K562 (cell line): Measurements from ENCODE around the gene ELSPBP1. TPM values are rescaled to one million over a fixed set of nuclear protein-coding genes. Genes with fewer than 3 reads are reported as not detected.

Experiments
- BCOR ChIP-seq: fragments of 450-650 bp; IDR thresholded peaks from 2 replicates; pipeline ENCODE4 v1.6.1; 2016
- CC2D1A ChIP-seq: fragments of 450-650 bp; IDR thresholded peaks from 2 replicates; pipeline ENCODE4 v1.6.1; 2017; ENCODE audit warnings: mild to moderate bottlenecking
- FOSL1 ChIP-seq: fragments of 200-800 bp; sonication (Bioruptor generic); conservative IDR thresholded peaks from 2 replicates; pipeline ENCODE4 v1.6.1; 2016; ENCODE audit warnings: missing genetic modification characterization, missing compliant biosample characterization
- FOXA1 ChIP-seq: fragments of 450-650 bp; IDR thresholded peaks from 2 replicates; pipeline ENCODE4 v1.6.1; 2016; ENCODE audit warnings: mild to moderate bottlenecking, borderline replicate concordance
- JUN ChIP-seq, 2 experiments: sonication (generic) in 1 of 2; formaldehyde crosslinking in 1 of 2; IDR thresholded peaks; 2 replicates each; pipeline versions ENCODE4 v1.6.1 to v1.8.0; 2012 to 2022; ENCODE audit warnings: borderline replicate concordance in 2 of 2, mild to moderate bottlenecking in 2 of 2, improper control_type of control experiment in 1 of 2, low read depth in 1 of 2, low read length in 1 of 2, missing genetic modification reagents in 1 of 2
- L3MBTL2 ChIP-seq: fragments of 450-650 bp; IDR thresholded peaks from 2 replicates; pipeline ENCODE4 v1.6.1; 2016; ENCODE audit warnings: mild to moderate bottlenecking, moderate library complexity
- MTA2 ChIP-seq: fragments of 450-650 bp; IDR thresholded peaks from 2 replicates; pipeline ENCODE4 v1.6.1; 2016; ENCODE audit warnings: low read depth
- NFIX ChIP-seq: fragments of 250-450 bp; sonication (Bioruptor Pico); IDR thresholded peaks from 2 replicates; pipeline ENCODE4 v1.4.0; 2020; ENCODE audit warnings: low read depth, mild to moderate bottlenecking, moderate library complexity
- POLR3A ChIP-seq: IDR thresholded peaks from 2 replicates; pipeline ENCODE4 v1.6.1; 2011; ENCODE audit warnings: borderline replicate concordance, mild to moderate bottlenecking, moderate library complexity; ENCODE audit not compliant: insufficient read length, insufficient read depth; ENCODE audit errors: extremely low read depth
- SNIP1 ChIP-seq: fragments of 450-650 bp; IDR thresholded peaks from 2 replicates; pipeline ENCODE4 v1.7.1; 2017; ENCODE audit warnings: low read depth, mild to moderate bottlenecking
- TBP ChIP-seq: optimal IDR thresholded peaks from 2 replicates; pipeline ENCODE3; 2011; ENCODE audit warnings: low read depth, low read length, improper control_type of control experiment
- TRIM24 ChIP-seq, 2 experiments: fragments of 450-650 bp; IDR thresholded peaks; 2 replicates each; pipeline ENCODE4 v1.6.1; 2016
- ZNF316 ChIP-seq: fragments of 450-650 bp; IDR thresholded peaks from 2 replicates; pipeline ENCODE4 v1.6.1; 2016
- polyA plus RNA-seq, 8 experiments: library from polyadenylated mRNA; depleted of rRNA in 4 of 8; stranded (reverse) in 5 of 8; unstranded in 3 of 8; fragments of >200 nt; fragmentation: Nextera tagmentation in 2 of 8; fragmentation: Illumina TruSeq in 1 of 8; extraction: Ambion mirVana in 2 of 8; extraction: Trizol in 1 of 8; gene quantifications; 2 replicates each; pipeline versions ENCODE4 v1.2.1 to v1.2.3, GENCODE V29; 2011 to 2014; ENCODE audit warnings: inconsistent platforms in 1 of 8, missing spikeins in 1 of 8
- total RNA-seq, 7 experiments: library from RNA; depleted of rRNA in 6 of 7; stranded (reverse); fragments of >200 nt in 6 of 7; fragmentation: Illumina TruSeq in 2 of 7; extraction: Trizol in 2 of 7; gene quantifications; 2 replicates each; pipeline versions ENCODE4 v1.2.1 to v1.2.3, GENCODE V29; 2011 to 2021; ENCODE audit warnings: low replicate concordance in 1 of 7
- TF ChIP-seq, protein P1 (sequence below): fragments of 450-650 bp; IDR thresholded peaks from 2 replicates; pipeline ENCODE4 v1.6.1; 2016; ENCODE audit warnings: mild to moderate bottlenecking, moderate library complexity
- TF ChIP-seq, protein P2 (sequence below): sonication (generic); formaldehyde crosslinking; IDR thresholded peaks from 2 replicates; pipeline ENCODE4 v1.8.0; 2022; ENCODE audit warnings: mild to moderate bottlenecking, missing genetic modification reagents

The ELSPBP1 gene
- total and polyA plus RNA-seq, 9 of the 15 experiments (the other 6 are each of a cell fraction or from before 2014, with no cell fraction given): not detected

DNA sequence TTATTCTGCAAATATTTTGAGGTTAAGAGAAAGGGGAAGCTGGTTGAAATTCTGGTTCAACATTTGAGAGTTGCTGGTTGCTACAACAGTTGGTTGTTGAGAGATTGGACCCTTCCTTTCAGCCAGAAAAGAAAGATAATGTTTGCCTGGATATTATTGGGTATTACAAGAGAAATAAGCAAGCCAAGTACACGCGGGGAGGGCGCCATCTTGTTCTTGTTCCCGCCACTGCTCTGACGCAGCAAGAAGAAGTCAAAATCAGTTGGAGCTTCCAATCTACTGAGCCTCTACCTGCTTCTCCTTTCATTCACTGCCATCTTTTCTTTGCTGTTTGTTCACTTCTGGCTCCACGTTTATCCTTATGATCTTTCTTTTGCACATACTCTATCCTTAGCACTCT, 20.9 kb upstream of the ELSPBP1 start (continued):
- no peak for TF ChIP-seq BCOR
- no peak for TF ChIP-seq FOSL1 (tag)
- no peak for TF ChIP-seq POLR3A
- TF ChIP-seq FOXA1: no peak
- TF ChIP-seq L3MBTL2: peak; percentile 65
- no peak for TF ChIP-seq JUN (IDR thresholded peaks at IDR 0.05; ENCODE audit: borderline replicate concordance, low read depth, low read length)
- no peak for TF ChIP-seq JUN (CRISPR knock-in tag; IDR thresholded peaks at IDR 0.05; ENCODE audit: borderline replicate concordance)
- TF ChIP-seq ZNF316: peak; percentile 3; the same call in 1 of the 2 replicates
- no peak for TF ChIP-seq TRIM24 (IDR thresholded peaks at IDR 0.05)
- TF ChIP-seq NFIX (CRISPR knock-in tag): no peak
- TF ChIP-seq MTA2: no peak
- no peak for TF ChIP-seq SNIP1
- TF ChIP-seq, protein P1, sequence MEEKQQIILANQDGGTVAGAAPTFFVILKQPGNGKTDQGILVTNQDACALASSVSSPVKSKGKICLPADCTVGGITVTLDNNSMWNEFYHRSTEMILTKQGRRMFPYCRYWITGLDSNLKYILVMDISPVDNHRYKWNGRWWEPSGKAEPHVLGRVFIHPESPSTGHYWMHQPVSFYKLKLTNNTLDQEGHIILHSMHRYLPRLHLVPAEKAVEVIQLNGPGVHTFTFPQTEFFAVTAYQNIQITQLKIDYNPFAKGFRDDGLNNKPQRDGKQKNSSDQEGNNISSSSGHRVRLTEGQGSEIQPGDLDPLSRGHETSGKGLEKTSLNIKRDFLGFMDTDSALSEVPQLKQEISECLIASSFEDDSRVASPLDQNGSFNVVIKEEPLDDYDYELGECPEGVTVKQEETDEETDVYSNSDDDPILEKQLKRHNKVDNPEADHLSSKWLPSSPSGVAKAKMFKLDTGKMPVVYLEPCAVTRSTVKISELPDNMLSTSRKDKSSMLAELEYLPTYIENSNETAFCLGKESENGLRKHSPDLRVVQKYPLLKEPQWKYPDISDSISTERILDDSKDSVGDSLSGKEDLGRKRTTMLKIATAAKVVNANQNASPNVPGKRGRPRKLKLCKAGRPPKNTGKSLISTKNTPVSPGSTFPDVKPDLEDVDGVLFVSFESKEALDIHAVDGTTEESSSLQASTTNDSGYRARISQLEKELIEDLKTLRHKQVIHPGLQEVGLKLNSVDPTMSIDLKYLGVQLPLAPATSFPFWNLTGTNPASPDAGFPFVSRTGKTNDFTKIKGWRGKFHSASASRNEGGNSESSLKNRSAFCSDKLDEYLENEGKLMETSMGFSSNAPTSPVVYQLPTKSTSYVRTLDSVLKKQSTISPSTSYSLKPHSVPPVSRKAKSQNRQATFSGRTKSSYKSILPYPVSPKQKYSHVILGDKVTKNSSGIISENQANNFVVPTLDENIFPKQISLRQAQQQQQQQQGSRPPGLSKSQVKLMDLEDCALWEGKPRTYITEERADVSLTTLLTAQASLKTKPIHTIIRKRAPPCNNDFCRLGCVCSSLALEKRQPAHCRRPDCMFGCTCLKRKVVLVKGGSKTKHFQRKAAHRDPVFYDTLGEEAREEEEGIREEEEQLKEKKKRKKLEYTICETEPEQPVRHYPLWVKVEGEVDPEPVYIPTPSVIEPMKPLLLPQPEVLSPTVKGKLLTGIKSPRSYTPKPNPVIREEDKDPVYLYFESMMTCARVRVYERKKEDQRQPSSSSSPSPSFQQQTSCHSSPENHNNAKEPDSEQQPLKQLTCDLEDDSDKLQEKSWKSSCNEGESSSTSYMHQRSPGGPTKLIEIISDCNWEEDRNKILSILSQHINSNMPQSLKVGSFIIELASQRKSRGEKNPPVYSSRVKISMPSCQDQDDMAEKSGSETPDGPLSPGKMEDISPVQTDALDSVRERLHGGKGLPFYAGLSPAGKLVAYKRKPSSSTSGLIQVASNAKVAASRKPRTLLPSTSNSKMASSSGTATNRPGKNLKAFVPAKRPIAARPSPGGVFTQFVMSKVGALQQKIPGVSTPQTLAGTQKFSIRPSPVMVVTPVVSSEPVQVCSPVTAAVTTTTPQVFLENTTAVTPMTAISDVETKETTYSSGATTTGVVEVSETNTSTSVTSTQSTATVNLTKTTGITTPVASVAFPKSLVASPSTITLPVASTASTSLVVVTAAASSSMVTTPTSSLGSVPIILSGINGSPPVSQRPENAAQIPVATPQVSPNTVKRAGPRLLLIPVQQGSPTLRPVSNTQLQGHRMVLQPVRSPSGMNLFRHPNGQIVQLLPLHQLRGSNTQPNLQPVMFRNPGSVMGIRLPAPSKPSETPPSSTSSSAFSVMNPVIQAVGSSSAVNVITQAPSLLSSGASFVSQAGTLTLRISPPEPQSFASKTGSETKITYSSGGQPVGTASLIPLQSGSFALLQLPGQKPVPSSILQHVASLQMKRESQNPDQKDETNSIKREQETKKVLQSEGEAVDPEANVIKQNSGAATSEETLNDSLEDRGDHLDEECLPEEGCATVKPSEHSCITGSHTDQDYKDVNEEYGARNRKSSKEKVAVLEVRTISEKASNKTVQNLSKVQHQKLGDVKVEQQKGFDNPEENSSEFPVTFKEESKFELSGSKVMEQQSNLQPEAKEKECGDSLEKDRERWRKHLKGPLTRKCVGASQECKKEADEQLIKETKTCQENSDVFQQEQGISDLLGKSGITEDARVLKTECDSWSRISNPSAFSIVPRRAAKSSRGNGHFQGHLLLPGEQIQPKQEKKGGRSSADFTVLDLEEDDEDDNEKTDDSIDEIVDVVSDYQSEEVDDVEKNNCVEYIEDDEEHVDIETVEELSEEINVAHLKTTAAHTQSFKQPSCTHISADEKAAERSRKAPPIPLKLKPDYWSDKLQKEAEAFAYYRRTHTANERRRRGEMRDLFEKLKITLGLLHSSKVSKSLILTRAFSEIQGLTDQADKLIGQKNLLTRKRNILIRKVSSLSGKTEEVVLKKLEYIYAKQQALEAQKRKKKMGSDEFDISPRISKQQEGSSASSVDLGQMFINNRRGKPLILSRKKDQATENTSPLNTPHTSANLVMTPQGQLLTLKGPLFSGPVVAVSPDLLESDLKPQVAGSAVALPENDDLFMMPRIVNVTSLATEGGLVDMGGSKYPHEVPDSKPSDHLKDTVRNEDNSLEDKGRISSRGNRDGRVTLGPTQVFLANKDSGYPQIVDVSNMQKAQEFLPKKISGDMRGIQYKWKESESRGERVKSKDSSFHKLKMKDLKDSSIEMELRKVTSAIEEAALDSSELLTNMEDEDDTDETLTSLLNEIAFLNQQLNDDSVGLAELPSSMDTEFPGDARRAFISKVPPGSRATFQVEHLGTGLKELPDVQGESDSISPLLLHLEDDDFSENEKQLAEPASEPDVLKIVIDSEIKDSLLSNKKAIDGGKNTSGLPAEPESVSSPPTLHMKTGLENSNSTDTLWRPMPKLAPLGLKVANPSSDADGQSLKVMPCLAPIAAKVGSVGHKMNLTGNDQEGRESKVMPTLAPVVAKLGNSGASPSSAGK: peak; percentile 45
- no peak for TF ChIP-seq TBP
- TF ChIP-seq, protein P2, sequence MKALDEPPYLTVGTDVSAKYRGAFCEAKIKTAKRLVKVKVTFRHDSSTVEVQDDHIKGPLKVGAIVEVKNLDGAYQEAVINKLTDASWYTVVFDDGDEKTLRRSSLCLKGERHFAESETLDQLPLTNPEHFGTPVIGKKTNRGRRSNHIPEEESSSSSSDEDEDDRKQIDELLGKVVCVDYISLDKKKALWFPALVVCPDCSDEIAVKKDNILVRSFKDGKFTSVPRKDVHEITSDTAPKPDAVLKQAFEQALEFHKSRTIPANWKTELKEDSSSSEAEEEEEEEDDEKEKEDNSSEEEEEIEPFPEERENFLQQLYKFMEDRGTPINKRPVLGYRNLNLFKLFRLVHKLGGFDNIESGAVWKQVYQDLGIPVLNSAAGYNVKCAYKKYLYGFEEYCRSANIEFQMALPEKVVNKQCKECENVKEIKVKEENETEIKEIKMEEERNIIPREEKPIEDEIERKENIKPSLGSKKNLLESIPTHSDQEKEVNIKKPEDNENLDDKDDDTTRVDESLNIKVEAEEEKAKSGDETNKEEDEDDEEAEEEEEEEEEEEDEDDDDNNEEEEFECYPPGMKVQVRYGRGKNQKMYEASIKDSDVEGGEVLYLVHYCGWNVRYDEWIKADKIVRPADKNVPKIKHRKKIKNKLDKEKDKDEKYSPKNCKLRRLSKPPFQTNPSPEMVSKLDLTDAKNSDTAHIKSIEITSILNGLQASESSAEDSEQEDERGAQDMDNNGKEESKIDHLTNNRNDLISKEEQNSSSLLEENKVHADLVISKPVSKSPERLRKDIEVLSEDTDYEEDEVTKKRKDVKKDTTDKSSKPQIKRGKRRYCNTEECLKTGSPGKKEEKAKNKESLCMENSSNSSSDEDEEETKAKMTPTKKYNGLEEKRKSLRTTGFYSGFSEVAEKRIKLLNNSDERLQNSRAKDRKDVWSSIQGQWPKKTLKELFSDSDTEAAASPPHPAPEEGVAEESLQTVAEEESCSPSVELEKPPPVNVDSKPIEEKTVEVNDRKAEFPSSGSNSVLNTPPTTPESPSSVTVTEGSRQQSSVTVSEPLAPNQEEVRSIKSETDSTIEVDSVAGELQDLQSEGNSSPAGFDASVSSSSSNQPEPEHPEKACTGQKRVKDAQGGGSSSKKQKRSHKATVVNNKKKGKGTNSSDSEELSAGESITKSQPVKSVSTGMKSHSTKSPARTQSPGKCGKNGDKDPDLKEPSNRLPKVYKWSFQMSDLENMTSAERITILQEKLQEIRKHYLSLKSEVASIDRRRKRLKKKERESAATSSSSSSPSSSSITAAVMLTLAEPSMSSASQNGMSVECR (CRISPR knock-in tag): no peak
- no peak for TF ChIP-seq CC2D1A
